ENCODE data around the gene NAT8L. TPM values are rescaled to one million over a fixed set of nuclear protein-coding genes. Genes with fewer than 3 reads are reported as not detected.

The NAT8L gene
- total RNA-seq, 1 experiment from 2014 or later, result 13.9 TPM

- Mint-ChIP-seq H3K4me3 (no peak overlapping the region), H3K4me1 (peaks cover 0 to 12% of the 10 kb centered on the region in 2 experiments; a peak in 2 of 4 replicates), H3K9me3 (no peaks in the 10 kb centered on the region; a peak in 1 of 5 replicates), H3K27me3 (ENCODE audit: low read depth) (peaks cover 23% of the 10 kb centered on the region), H3K27ac (no peak overlapping the region; a peak in 1 of 7 replicates), H3K36me3 (ENCODE audit: insufficient read depth in 1 of 3, low read depth in 3 of 3) (peaks cover 0 to 4% (median 0%) of the 10 kb centered on the region in 3 experiments; a peak in 1 of 7 replicates)
- Histone ChIP-seq H4K5ac (ENCODE audit: insufficient read length, low read depth, low read length) (no peak overlapping the region), H3K79me1 (ENCODE audit: insufficient read depth, low read depth, low read length, poor library complexity, severe bottlenecking) (no peaks in the 10 kb centered on the region), H2BK5ac (ENCODE audit: insufficient read length, low read length) (no peak overlapping the region), H3K18ac (ENCODE audit: insufficient read length, low read depth, low read length) (no peak overlapping the region), H3K79me2 (ENCODE audit: insufficient read depth, low read length) (no peaks in the 10 kb centered on the region), H4K91ac (ENCODE audit: insufficient read length, low read depth, low read length) (no peak overlapping the region), H3K4me2 (ENCODE audit: insufficient read depth, insufficient read length, low read length) (no peak overlapping the region), H3K9me3 (ENCODE audit: control insufficient read depth, low read depth, low read length) (no peaks in the 10 kb centered on the region), H3K23ac (ENCODE audit: insufficient read length, low read depth, low read length) (no peak overlapping the region), H2AFZ (ENCODE audit: low read length) (no peak overlapping the region), H2BK12ac (ENCODE audit: insufficient read length, low read depth, low read length) (no peak overlapping the region), H2BK20ac (ENCODE audit: low read depth, low read length, poor library complexity, severe bottlenecking) (no peak overlapping the region), H4K8ac (replicated peaks; ENCODE audit: insufficient read length, low read depth, low read length) (no peak overlapping the region), H3K9ac (ENCODE audit: extremely low read depth, insufficient read length, low read length) (no peak overlapping the region), H3K14ac (ENCODE audit: insufficient read depth, low read length) (no peak overlapping the region), H4K20me1 (ENCODE audit: control insufficient read depth, insufficient read depth, insufficient read length) (peaks cover 2% of the 10 kb centered on the region), H2BK120ac (ENCODE audit: low read depth, low read length, poor library complexity, severe bottlenecking) (no peak overlapping the region), H3K4ac (ENCODE audit: low read depth, low read length) (no peak overlapping the region), H3K27me3 (ENCODE audit: insufficient read depth, low read length) (peaks cover 8% of the 10 kb centered on the region; the same call in 1 of the 2 replicates), H3K27ac (ENCODE audit: insufficient read length, low read depth, low read length) (no peak overlapping the region), H3K56ac (ENCODE audit: insufficient read length, low read depth, low read length) (no peak overlapping the region), H3K4me1 (ENCODE audit: insufficient read depth, low read length) (no peaks in the 10 kb centered on the region), H3K23me2 (ENCODE audit: insufficient read length, low read depth, low read length, poor library complexity, severe bottlenecking) (peaks cover 8% of the 10 kb centered on the region), H2AK5ac (ENCODE audit: insufficient read length, low read length) (no peak overlapping the region), H2BK15ac (ENCODE audit: low read depth, low read length) (no peak overlapping the region), H3T11ph (ENCODE audit: low read length) (no peak overlapping the region)
- no CpG with 5 or more reads among the region's 40 CpGs for WGBS (ENCODE audit: extremely low coverage, insufficient read length, low lambda C conversion rate)
- no peak for TF ChIP-seq CTCF (conservative IDR thresholded peaks at IDR 0.05)
- no peak for DNase-seq
Measured at GRCh38 chr4:2064276-2064991, 5.3 kb downstream of the NAT8L start.

All from H9 (cell line).